ENCODE results near the gene SYNPR. TPM values are rescaled to one million over a fixed set of nuclear protein-coding genes. Genes with fewer than 3 reads are reported as not detected.

Gene SYNPR
- total RNA-seq, 1 experiment from 2014 or later, result not detected

DNA sequence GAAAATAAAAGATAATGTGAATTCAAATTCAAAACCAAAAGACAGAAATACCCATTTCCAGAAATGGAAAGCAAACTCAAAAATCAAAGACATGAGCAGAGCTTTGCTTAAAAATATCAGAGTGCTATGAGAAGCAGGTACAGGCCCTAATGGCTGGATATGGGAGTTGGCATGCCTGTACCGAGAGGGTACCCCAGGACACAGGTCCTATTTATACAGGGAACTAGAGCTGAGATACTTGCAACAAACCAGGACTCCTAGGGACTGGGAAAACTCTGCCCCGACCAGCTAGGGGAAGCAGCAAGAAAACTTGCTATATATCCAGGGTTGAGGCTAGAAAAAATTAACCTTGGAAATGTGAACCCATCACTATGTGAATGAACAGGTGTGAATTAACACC, 36.0 kb upstream of the SYNPR start:
- Histone ChIP-seq H4K20me1 (ENCODE audit: low read length) (no peaks in the 10 kb centered on the region), H3K4me3 (ENCODE audit: low read length) (no peak overlapping the region), H3K27me3 (ENCODE audit: low read length) (no peaks in the 10 kb centered on the region), H3K36me3 (ENCODE audit: low read depth, low read length) (no peaks in the 10 kb centered on the region), H3K27ac (ENCODE audit: low read length) (no peak overlapping the region), H3K79me2 (ENCODE audit: low read length) (no peaks in the 10 kb centered on the region), H3K9ac (ENCODE audit: low read length) (no peak overlapping the region), H3K4me2 (ENCODE audit: low read length) (no peak overlapping the region), H3K4me1 (ENCODE audit: insufficient read depth, low read length) (no peaks in the 10 kb centered on the region), H2AFZ (ENCODE audit: low read length) (no peak overlapping the region), H3K9me3 (ENCODE audit: low read length) (peaks cover 11% of the 10 kb centered on the region; the same call in 1 of the 2 replicates), H3K9me2 (replicated peaks; ENCODE audit: low read length) (no peaks in the 10 kb centered on the region; the same call in 1 of the 2 replicates), H3F3A (ENCODE audit: low read length, unreplicated experiment) (no peaks in the 10 kb centered on the region)
- no TSS peak for BruUV-seq (replicated peaks)
- ATAC-seq (no peak), DNase-seq (no peak)
- ChIA-PET CTCF (no interaction called here), POLR2A (ENCODE audit: unreplicated experiment) (no interaction called here)
- intact Hi-C loops (cut with micrococcal nuclease), result no loop called here
- TF ChIP-seq EZH2phosphoT487 (IDR thresholded peaks at IDR 0.05; ENCODE audit: borderline replicate concordance, low read length) (no peak), EZH2 (IDR thresholded peaks at IDR 0.05; ENCODE audit: low read length, unreplicated experiment) (no peak)
- TF ChIP-seq, protein P1, sequence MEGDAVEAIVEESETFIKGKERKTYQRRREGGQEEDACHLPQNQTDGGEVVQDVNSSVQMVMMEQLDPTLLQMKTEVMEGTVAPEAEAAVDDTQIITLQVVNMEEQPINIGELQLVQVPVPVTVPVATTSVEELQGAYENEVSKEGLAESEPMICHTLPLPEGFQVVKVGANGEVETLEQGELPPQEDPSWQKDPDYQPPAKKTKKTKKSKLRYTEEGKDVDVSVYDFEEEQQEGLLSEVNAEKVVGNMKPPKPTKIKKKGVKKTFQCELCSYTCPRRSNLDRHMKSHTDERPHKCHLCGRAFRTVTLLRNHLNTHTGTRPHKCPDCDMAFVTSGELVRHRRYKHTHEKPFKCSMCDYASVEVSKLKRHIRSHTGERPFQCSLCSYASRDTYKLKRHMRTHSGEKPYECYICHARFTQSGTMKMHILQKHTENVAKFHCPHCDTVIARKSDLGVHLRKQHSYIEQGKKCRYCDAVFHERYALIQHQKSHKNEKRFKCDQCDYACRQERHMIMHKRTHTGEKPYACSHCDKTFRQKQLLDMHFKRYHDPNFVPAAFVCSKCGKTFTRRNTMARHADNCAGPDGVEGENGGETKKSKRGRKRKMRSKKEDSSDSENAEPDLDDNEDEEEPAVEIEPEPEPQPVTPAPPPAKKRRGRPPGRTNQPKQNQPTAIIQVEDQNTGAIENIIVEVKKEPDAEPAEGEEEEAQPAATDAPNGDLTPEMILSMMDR (conservative IDR thresholded peaks at IDR 0.05; ENCODE audit: low read depth, low read length), result no peak

DNA sequence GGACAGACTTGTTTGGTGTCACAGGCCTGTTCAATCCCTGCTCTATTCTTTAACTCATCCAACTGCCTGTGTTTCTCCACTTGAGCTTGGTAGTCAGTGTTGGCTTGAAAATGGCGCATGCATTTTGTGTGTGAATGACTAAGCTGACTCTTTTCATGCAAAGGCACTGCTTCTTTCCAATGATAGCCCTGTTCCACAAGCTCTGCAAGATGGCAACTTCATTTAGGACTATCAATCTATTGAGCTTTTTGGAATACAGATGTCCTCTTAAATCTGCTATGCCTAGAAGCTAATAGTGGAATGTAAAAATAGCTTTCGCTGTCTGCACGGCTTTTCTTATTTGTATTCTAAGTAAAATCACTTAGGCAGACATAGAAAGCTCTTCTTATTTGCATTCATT, 33.6 kb upstream of the SYNPR start:
- ATAC-seq, result no peak
- Histone ChIP-seq H3K9me2 (replicated peaks; ENCODE audit: low read length) (no peaks in the 10 kb centered on the region; the same call in 1 of the 2 replicates), H3K4me2 (ENCODE audit: low read length) (no peak overlapping the region), H3K4me1 (ENCODE audit: insufficient read depth, low read length) (no peaks in the 10 kb centered on the region), H3K9ac (ENCODE audit: low read length) (no peak overlapping the region), H3F3A (ENCODE audit: low read length, unreplicated experiment) (no peaks in the 10 kb centered on the region), H4K20me1 (ENCODE audit: low read length) (no peaks in the 10 kb centered on the region), H2AFZ (ENCODE audit: low read length) (no peak overlapping the region), H3K79me2 (ENCODE audit: low read length) (no peaks in the 10 kb centered on the region), H3K4me3 (ENCODE audit: low read length) (no peak overlapping the region), H3K36me3 (ENCODE audit: low read depth, low read length) (no peaks in the 10 kb centered on the region), H3K27ac (ENCODE audit: low read length) (no peak overlapping the region), H3K9me3 (ENCODE audit: low read length) (peaks cover 7% of the 10 kb centered on the region; the same call in 1 of the 2 replicates), H3K27me3 (ENCODE audit: low read length) (no peaks in the 10 kb centered on the region)
- TF ChIP-seq, protein P1 (conservative IDR thresholded peaks at IDR 0.05; ENCODE audit: low read depth, low read length), result no peak
- no peak for TF ChIP-seq EZH2phosphoT487 (IDR thresholded peaks at IDR 0.05; ENCODE audit: borderline replicate concordance, low read length)
- no TSS peak for BruUV-seq (replicated peaks)
- POLR2A ChIA-PET (ENCODE audit: unreplicated experiment), result no interaction called here
- CTCF ChIA-PET, result no interaction called here
- no peak for DNase-seq
- intact Hi-C loops (cut with micrococcal nuclease), result no loop called here

DNA sequence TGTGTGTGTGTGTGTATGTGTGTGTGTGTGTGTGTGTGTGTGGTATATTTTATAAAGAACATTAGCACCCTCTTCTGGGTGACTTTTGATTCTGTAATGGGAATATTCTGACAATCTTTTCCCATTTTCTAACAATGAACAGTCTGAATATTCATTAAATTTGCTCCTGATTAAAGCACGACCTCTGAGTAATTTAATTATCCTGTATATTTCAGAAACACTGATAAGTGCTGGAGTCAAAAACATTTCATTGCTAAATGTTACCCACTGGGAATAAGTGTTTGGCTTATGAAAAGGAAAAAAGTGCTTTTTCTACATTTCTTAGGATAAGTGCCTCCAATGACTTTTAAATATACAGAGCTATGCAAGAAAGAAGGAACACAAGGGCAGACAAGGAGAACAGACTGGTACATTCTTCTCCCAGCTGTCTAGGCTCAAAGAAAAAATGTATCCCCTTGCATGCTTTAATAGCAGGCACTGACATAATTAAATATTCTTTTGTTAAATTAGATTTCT, 32.3 kb upstream of the SYNPR start:
- H3K36me3 ChIP-seq (ENCODE audit: low read depth, low read length), result no peaks in the 10 kb centered on the region
- BruUV-seq (replicated peaks), result no TSS peak
- intact Hi-C loops (cut with micrococcal nuclease), result no loop called here
- no peaks in the 10 kb centered on the region for H3K4me1 ChIP-seq (ENCODE audit: insufficient read depth, low read length)
- ATAC-seq (no peak), DNase-seq (no peak)
- H3F3A ChIP-seq (ENCODE audit: low read length, unreplicated experiment), result no peaks in the 10 kb centered on the region
- no peak overlapping the region for H3K4me2 ChIP-seq (ENCODE audit: low read length)
- H3K27me3 ChIP-seq (ENCODE audit: low read length), result no peaks in the 10 kb centered on the region
- POLR2A ChIA-PET (ENCODE audit: unreplicated experiment), result no interaction called here
- H3K79me2 ChIP-seq (ENCODE audit: low read length), result no peaks in the 10 kb centered on the region
- CTCF ChIA-PET, result interaction anchor here (0.6 kb wide), 1 partner anchor 741 kb away, joined by 4 read pairs; no protein-coding TSS in a partner anchor
- H3K9me2 ChIP-seq (replicated peaks; ENCODE audit: low read length), result no peaks in the 10 kb centered on the region; the same call in 1 of the 2 replicates
- no peak overlapping the region for H3K4me3 ChIP-seq (ENCODE audit: low read length)
- no peak overlapping the region for H3K9ac ChIP-seq (ENCODE audit: low read length)
- no peak overlapping the region for H3K27ac ChIP-seq (ENCODE audit: low read length)
- H2AFZ ChIP-seq (ENCODE audit: low read length), result no peak overlapping the region
- TF ChIP-seq, protein P1 (conservative IDR thresholded peaks at IDR 0.05; ENCODE audit: low read depth, low read length), result no peak
- no peak for TF ChIP-seq EZH2 (IDR thresholded peaks at IDR 0.05; ENCODE audit: low read length, unreplicated experiment)
- no peak for TF ChIP-seq EZH2phosphoT487 (IDR thresholded peaks at IDR 0.05; ENCODE audit: borderline replicate concordance, low read length)
- no peaks in the 10 kb centered on the region for H4K20me1 ChIP-seq (ENCODE audit: low read length)
- 0 out of 2 replicates have a peak, but pooled peaks cover 3% of the 10 kb centered on the region for H3K9me3 ChIP-seq (ENCODE audit: low read length)

Data from PC-3 (cell line).